Smooth muscle cell (in vitro differentiated cells): ENCODE measurements around the gene VWA5A. TPM values are rescaled to one million over a fixed set of nuclear protein-coding genes. Genes with fewer than 3 reads are reported as not detected.

Experiments used
- DNase-seq: peaks from one replicate; lab custom pipeline; 2025; ENCODE audit not compliant: unreplicated experiment; lab: John Stamatoyannopoulos, UW
- H2AFZ ChIP-seq: fragments of 200-600 bp; sonication (generic); 2 replicates; pipeline ENCODE4 v1.6.0; 2016; ENCODE audit warnings: antibody characterized with exemption, low read depth, mild to moderate bottlenecking
- H3F3A ChIP-seq: fragments of 200-600 bp; sonication (generic); 2 replicates; pipeline ENCODE4 v1.6.0; 2017; ENCODE audit warnings: antibody characterized with exemption, low read depth
- H3K27ac ChIP-seq: fragments of 200-600 bp; sonication (generic); 2 replicates; pipeline ENCODE4 v1.5.1; 2016; ENCODE audit warnings: low read depth, mild to moderate bottlenecking
- H3K27me3 ChIP-seq: fragments of 200-600 bp; sonication (generic); 2 replicates; pipeline ENCODE4 v1.6.1; 2016; ENCODE audit warnings: low read depth, mild to moderate bottlenecking
- H3K36me3 ChIP-seq: fragments of 200-600 bp; sonication (generic); 2 replicates; pipeline ENCODE4 v1.5.1; 2016; ENCODE audit warnings: low read depth
- H3K4me1 ChIP-seq: fragments of 200-600 bp; sonication (generic); 2 replicates; pipeline ENCODE4 v1.5.1; 2016; ENCODE audit warnings: low read depth
- H3K4me2 ChIP-seq: fragments of 200-600 bp; sonication (generic); 2 replicates; pipeline ENCODE4 v1.6.0; 2016; ENCODE audit warnings: mild to moderate bottlenecking
- H3K4me3 ChIP-seq: fragments of 200-600 bp; sonication (generic); 2 replicates; pipeline ENCODE4 v1.5.1; 2016; ENCODE audit warnings: mild to moderate bottlenecking
- H3K79me2 ChIP-seq: fragments of 200-600 bp; sonication (generic); 2 replicates; pipeline ENCODE4 v1.6.0; 2016; ENCODE audit warnings: low read depth, mild to moderate bottlenecking
- H3K9ac ChIP-seq: fragments of 200-600 bp; sonication (generic); 2 replicates; pipeline ENCODE4 v1.6.0; 2016; ENCODE audit warnings: low read depth
- H3K9me3 ChIP-seq: fragments of 200-600 bp; sonication (generic); replicated peaks from 2 replicates; pipeline ENCODE4 v1.5.1; 2016; ENCODE audit warnings: low read depth
- H4K20me1 ChIP-seq: fragments of 200-600 bp; sonication (generic); 2 replicates; pipeline ENCODE4 v1.6.0; 2016; ENCODE audit warnings: low read depth
- CTCF ChIP-seq: fragments of 200-600 bp; sonication (generic); IDR thresholded peaks from 2 replicates; pipeline ENCODE4 v1.5.1; 2017; ENCODE audit warnings: borderline replicate concordance, mild to moderate bottlenecking, antibody characterized with exemption; ENCODE audit not compliant: insufficient read depth, poor library complexity, severe bottlenecking
- WGBS: methylation state at CpG from one replicate; pipeline ENCODE4 v1.1.7; 2016; ENCODE audit warnings: low lambda C conversion rate; 5-methylcytosine and 5-hydroxymethylcytosine counted together
- polyA plus RNA-seq: library from polyadenylated mRNA; unstranded; fragments of >200 nt; fragmentation: Nextera tagmentation; extraction: Ambion mirVana; gene quantifications from 2 replicates; pipeline ENCODE4 v1.2.1, GENCODE V29; 2016
- total RNA-seq: library from RNA; depleted of rRNA; stranded (reverse); fragments of >200 nt; gene quantifications from 2 replicates; pipeline ENCODE4 v1.2.3, GENCODE V29; 2014

VWA5A gene
- total and polyA plus RNA-seq, 2 experiments from 2014 or later, result 11.5 to 12.3 TPM

GRCh38 chr11:124113890-124114289, 1.4 kb upstream of the VWA5A start:
- Histone ChIP-seq H3K79me2 (no peaks in the 10 kb centered on the region), H4K20me1 (no peaks in the 10 kb centered on the region), H2AFZ (peak overlapping the region; percentile 28), H3K4me3 (no peak overlapping the region), H3K36me3 (no peaks in the 10 kb centered on the region), H3F3A (no peaks in the 10 kb centered on the region), H3K4me2 (peak overlapping the region; percentile 37), H3K9ac (no peak overlapping the region), H3K27ac (peak overlapping the region; percentile 28), H3K4me1 (peaks cover 17% of the 10 kb centered on the region), H3K27me3 (no peaks in the 10 kb centered on the region), H3K9me3 (no peaks in the 10 kb centered on the region)
- 38% methylated on average over 4 of the region's 4 CpGs for WGBS
- no peak for DNase-seq
- no peak for TF ChIP-seq CTCF

GRCh38 chr11:124115782-124116616, 749 bp downstream of the VWA5A start:
- peak overlapping the region; percentile 60 for H3K4me3 ChIP-seq
- H3K36me3 ChIP-seq, result no peaks in the 10 kb centered on the region
- H2AFZ ChIP-seq, result peak overlapping the region; percentile 96
- peaks cover 17% of the 10 kb centered on the region for H3K4me1 ChIP-seq
- no peaks in the 10 kb centered on the region for H3K79me2 ChIP-seq
- WGBS, result 34% methylated on average over 12 of the region's 12 CpGs
- no peaks in the 10 kb centered on the region for H3K9me3 ChIP-seq
- no peaks in the 10 kb centered on the region for H4K20me1 ChIP-seq
- no peak for TF ChIP-seq CTCF
- peak overlapping the region; percentile 70 for H3K27ac ChIP-seq
- no peak for DNase-seq
- H3K27me3 ChIP-seq, result no peaks in the 10 kb centered on the region
- H3F3A ChIP-seq, result no peaks in the 10 kb centered on the region
- H3K4me2 ChIP-seq, result peak overlapping the region; percentile 91
- peak overlapping the region; percentile 31 for H3K9ac ChIP-seq

GRCh38 chr11:124119103-124119502, 3.9 kb downstream of the VWA5A start:
- Histone ChIP-seq H3K27ac (no peak overlapping the region), H3K9ac (no peak overlapping the region), H2AFZ (no peak overlapping the region), H3K27me3 (no peaks in the 10 kb centered on the region), H3K9me3 (no peaks in the 10 kb centered on the region), H3K4me1 (peaks cover 17% of the 10 kb centered on the region), H3K4me2 (no peak overlapping the region), H3F3A (no peaks in the 10 kb centered on the region), H3K4me3 (no peak overlapping the region), H3K36me3 (peaks cover 7% of the 10 kb centered on the region), H3K79me2 (no peaks in the 10 kb centered on the region), H4K20me1 (no peaks in the 10 kb centered on the region)
- no peak for DNase-seq
- 93% methylated on average over 2 of the region's 2 CpGs for WGBS
- TF ChIP-seq CTCF, result no peak

GRCh38 chr11:124120891-124121290, 5.6 kb downstream of the VWA5A start:
- no peaks in the 10 kb centered on the region for H3K9me3 ChIP-seq
- no peaks in the 10 kb centered on the region for H4K20me1 ChIP-seq
- no peaks in the 10 kb centered on the region for H3F3A ChIP-seq
- no peak for TF ChIP-seq CTCF
- no peak overlapping the region for H3K4me2 ChIP-seq
- whole genome bisulfite sequencing, result 89% methylated on average over 4 of the region's 4 CpGs
- H3K9ac ChIP-seq, result no peak overlapping the region
- H3K27ac ChIP-seq, result no peak overlapping the region
- H3K79me2 ChIP-seq, result no peaks in the 10 kb centered on the region
- peaks cover 5% of the 10 kb centered on the region for H3K4me1 ChIP-seq
- no peaks in the 10 kb centered on the region for H3K27me3 ChIP-seq
- H3K4me3 ChIP-seq, result no peak overlapping the region
- DNase-seq, result no peak
- no peak overlapping the region for H2AFZ ChIP-seq
- H3K36me3 ChIP-seq, result peaks cover 14% of the 10 kb centered on the region
